Thyroid gland (tissue), 4 donors: ENCODE results near the gene ZCWPW1. TPM values are rescaled to one million over a fixed set of nuclear protein-coding genes. Genes with fewer than 3 reads are reported as not detected.

Experiments used
- DNase-seq, 2 donors: peaks; one replicate each; pipeline ENCODE4 v3.0.0-alpha.2; 2019
- H3K27ac ChIP-seq, 3 donors: fragments of 200-600 bp; sonication (generic); 1 replicate in 2 of 3; 2 replicates in 1 of 3; pipeline ENCODE4 v1.5.1; 2016 to 2019; ENCODE audit warnings: mild to moderate bottlenecking in 1 of 3, moderate library complexity in 1 of 3
- H3K27me3 ChIP-seq: fragments of 200-600 bp; sonication (generic); one replicate; pipeline ENCODE4 v1.5.1; 2019
- H3K36me3 ChIP-seq, 2 donors: fragments of 200-600 bp; sonication (generic); one replicate each; pipeline ENCODE4 v1.5.1; 2016 to 2019
- H3K4me1 ChIP-seq, 2 donors: fragments of 200-600 bp; sonication (generic); one replicate each; pipeline ENCODE4 v1.5.1; 2017 to 2019
- H3K4me3 ChIP-seq, 3 donors: fragments of 200-600 bp; sonication (generic); replicated peaks in 1 of 3; 1 replicate in 2 of 3; 2 replicates in 1 of 3; pipeline ENCODE4 v1.5.1; 2016; ENCODE audit warnings: mild to moderate bottlenecking in 1 of 3
- H3K9me3 ChIP-seq: fragments of 200-600 bp; sonication (generic); one replicate; pipeline ENCODE4 v1.5.1; 2017
- POLR2A ChIP-seq, 2 donors: fragments of 450-650 bp; IDR thresholded peaks; one replicate each; pipeline ENCODE4 v1.6.1; 2017; ENCODE audit warnings: antibody characterized with exemption in 2 of 2, mild to moderate bottlenecking in 2 of 2, moderate library complexity in 1 of 2
- WGBS, 2 donors: methylation state at CpG; one replicate each; pipeline ENCODE4 v1.1.5; 2017; 5-methylcytosine and 5-hydroxymethylcytosine counted together
- intact Hi-C: fragments of 100-400 bp; cut with DNase I; formaldehyde crosslinking; loops from one replicate; pipeline ENCODE4 v1.15.1; 2023
- total RNA-seq, 4 donors: library from RNA; depleted of rRNA; stranded (reverse); fragments of >200 nt; gene quantifications; one replicate each; pipeline ENCODE4 v1.2.3, GENCODE V29; 2016
- TF ChIP-seq, protein P1 (sequence below), 6 experiments: fragments of 200-600 bp in 3 of 6; fragments of 450-650 bp in 3 of 6; sonication (generic) in 3 of 6; IDR thresholded peaks; one replicate each; pipeline ENCODE4 v1.5.1; 2016 to 2019; ENCODE audit warnings: antibody characterized with exemption in 6 of 6, mild to moderate bottlenecking in 2 of 6, inconsistent platforms in 1 of 6, moderate library complexity in 1 of 6

Gene ZCWPW1
- total RNA-seq, 4 donors from 2014 or later, result 3.6 to 7.1 (median 4.3) TPM

DNA sequence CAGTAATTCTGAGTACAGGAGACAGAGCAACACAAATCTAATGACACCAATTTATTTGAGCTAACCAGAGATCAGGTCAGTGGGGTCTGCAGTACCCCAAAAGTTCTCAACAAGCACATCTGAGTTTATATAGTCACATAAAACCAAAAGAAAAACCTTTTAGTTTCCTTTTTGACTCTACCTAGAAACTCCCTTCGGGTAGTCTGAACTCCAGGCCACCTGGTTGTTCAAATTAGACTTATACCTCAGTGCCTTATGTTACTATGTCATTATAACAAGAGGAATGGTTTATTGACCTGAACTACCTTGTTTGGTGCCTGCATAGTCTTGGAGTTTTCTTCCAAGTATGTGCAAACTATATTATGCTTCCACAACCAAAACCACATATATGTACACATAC is 14.6 kb downstream of the ZCWPW1 start:
- TF ChIP-seq, protein P1, sequence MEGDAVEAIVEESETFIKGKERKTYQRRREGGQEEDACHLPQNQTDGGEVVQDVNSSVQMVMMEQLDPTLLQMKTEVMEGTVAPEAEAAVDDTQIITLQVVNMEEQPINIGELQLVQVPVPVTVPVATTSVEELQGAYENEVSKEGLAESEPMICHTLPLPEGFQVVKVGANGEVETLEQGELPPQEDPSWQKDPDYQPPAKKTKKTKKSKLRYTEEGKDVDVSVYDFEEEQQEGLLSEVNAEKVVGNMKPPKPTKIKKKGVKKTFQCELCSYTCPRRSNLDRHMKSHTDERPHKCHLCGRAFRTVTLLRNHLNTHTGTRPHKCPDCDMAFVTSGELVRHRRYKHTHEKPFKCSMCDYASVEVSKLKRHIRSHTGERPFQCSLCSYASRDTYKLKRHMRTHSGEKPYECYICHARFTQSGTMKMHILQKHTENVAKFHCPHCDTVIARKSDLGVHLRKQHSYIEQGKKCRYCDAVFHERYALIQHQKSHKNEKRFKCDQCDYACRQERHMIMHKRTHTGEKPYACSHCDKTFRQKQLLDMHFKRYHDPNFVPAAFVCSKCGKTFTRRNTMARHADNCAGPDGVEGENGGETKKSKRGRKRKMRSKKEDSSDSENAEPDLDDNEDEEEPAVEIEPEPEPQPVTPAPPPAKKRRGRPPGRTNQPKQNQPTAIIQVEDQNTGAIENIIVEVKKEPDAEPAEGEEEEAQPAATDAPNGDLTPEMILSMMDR (IDR thresholded peaks at IDR 0.05), result no peak
- no peak for TF ChIP-seq POLR2A (IDR thresholded peaks at IDR 0.05)
- Histone ChIP-seq H3K36me3 (no peaks in the 10 kb centered on the region), H3K9me3 (no peaks in the 10 kb centered on the region), H3K27ac (no peak overlapping the region), H3K4me3 (no peak overlapping the region), H3K27me3 (no peaks in the 10 kb centered on the region), H3K4me1 (no peaks in the 10 kb centered on the region)
- no peak for DNase-seq
- 100% methylated on average over 1 of the region's 1 CpG for WGBS, 2 donors
- intact Hi-C loops, result no loop called here

DNA sequence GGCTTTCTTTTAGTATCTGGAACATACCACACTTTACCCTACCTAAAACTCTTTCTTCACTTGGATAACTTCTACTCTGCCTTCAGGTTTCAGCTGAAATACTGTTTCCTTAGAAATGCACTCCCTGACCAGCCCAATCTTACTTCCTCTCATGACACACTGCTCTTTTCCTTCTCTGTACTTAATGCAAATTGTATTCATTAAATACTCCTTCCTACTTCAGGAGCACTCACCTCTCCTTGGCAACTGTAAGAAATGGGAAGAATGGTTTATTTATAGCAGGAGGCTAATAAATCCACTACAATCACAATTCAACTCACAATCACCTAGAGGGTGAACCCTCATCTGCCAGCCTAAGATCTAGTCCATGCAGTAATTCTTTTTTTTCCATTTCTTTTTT is 15.2 kb downstream of the ZCWPW1 start:
- Histone ChIP-seq H3K4me3 (no peak overlapping the region), H3K27ac (no peak overlapping the region), H3K27me3 (no peaks in the 10 kb centered on the region), H3K9me3 (no peaks in the 10 kb centered on the region), H3K36me3 (no peaks in the 10 kb centered on the region), H3K4me1 (no peaks in the 10 kb centered on the region)
- DNase-seq, result no peak
- intact Hi-C loops, result no loop called here
- no peak for TF ChIP-seq POLR2A (IDR thresholded peaks at IDR 0.05)
- TF ChIP-seq, protein P1 (IDR thresholded peaks at IDR 0.05), result no peak

DNA sequence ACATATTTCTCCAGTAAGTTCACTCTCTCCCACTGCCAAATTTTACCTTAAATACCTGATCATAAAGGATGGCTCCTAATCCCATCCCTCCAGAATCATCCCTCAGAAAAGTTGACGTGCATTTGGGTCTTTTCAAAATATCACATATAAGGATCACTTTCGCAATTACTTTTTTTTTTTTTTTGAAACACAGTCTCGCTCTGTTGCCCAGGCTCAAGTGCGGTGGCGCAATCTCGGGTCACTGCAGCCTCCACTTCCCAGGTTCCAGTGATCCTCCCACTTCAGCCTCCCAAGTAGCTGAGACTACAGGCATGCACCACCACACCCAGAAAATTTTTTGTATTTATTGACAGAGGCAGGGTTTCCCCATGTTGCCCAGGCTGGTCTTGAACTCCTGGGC is 17.4 kb downstream of the ZCWPW1 start:
- Histone ChIP-seq H3K4me3 (no peak overlapping the region), H3K36me3 (no peaks in the 10 kb centered on the region), H3K27me3 (no peaks in the 10 kb centered on the region), H3K4me1 (no peaks in the 10 kb centered on the region), H3K27ac (no peak overlapping the region), H3K9me3 (no peaks in the 10 kb centered on the region)
- DNase-seq, result no peak
- TF ChIP-seq, protein P1 (IDR thresholded peaks at IDR 0.05), result no peak
- no peak for TF ChIP-seq POLR2A (IDR thresholded peaks at IDR 0.05)
- WGBS, 2 donors, result 92 to 94% methylated on average over 6 of the region's 6 CpGs
- intact Hi-C loops, result no loop called here

DNA sequence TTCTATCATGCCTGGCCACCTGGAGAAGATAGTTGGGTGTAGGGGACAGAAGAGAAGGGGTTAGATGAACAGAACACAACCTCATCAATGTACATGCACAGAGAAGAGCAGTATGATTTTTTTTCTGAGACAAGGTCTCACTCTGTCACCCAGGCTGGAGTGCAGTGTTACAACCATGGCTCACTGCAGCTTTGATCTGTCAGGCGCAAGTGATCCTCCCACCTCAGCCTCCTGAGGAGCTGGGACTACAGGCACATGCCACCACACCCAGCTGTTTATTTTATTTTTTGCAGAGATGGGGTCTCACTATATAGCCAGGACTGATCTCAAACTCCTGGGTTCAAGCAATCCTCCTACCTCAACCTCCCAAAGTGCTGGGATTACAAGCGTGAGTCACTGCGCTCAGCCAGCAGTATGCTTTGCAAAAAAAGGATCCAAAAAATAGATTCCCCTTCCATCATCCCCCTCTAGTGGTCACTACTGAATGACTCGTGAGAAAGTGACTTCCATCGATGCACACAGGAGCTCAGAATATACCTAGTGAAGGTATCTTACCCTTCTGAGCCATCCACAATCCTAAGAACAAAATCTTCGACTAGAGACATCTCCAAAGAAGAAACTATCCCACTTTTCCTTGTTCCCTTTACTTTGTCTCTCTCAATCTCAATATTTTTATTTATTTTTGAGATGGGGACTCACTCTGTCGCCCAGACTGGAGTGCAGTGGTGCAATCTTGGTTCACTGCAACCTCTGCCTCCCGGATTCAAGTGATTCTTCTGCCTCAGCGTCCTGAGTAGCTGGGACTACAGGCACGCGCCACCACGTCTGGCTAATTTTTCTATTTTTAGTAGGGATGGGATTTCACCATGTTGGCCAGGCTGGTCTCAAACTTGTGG is 21.0 kb downstream of the ZCWPW1 start:
- Histone ChIP-seq H3K27me3 (no peaks in the 10 kb centered on the region), H3K36me3 (no peaks in the 10 kb centered on the region), H3K27ac (no peak overlapping the region), H3K4me1 (no peaks in the 10 kb centered on the region), H3K9me3 (no peaks in the 10 kb centered on the region), H3K4me3 (no peak overlapping the region)
- intact Hi-C loops, result no loop called here
- 59 to 63% methylated on average over 12 of the region's 12 CpGs for whole genome bisulfite sequencing, 2 donors
- no peak for TF ChIP-seq POLR2A (IDR thresholded peaks at IDR 0.05)
- TF ChIP-seq, protein P1 (IDR thresholded peaks at IDR 0.05), result peak in 4 of 6 experiments; percentile 27 to 53 (median 40)
- DNase-seq, result no peak

DNA sequence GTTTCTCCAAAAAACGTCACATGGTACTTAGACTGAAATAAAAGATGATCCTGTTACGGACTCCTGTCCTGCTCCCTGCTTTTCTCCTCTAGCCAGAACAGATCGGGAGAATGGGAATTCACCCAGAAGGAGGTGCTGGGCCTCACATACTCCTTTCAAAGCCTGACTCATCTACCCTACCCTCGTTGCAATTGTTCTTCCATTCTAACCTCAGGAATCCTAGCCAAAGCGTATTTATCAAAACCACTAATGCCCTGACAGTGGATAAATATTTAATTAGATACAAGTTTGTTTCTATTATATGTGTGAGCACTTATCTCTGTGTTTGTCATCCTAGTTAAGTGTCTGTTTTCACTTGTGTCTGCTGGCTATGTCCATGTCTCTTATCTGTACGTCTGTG is 21.7 kb downstream of the ZCWPW1 start:
- H3K4me3 ChIP-seq, result no peak overlapping the region
- no peak overlapping the region for H3K27ac ChIP-seq
- no peak for DNase-seq
- WGBS, 2 donors, result 64 to 67% methylated on average over 6 of the region's 6 CpGs
- no peaks in the 10 kb centered on the region for H3K27me3 ChIP-seq
- intact Hi-C loops, result no loop called here
- TF ChIP-seq POLR2A (IDR thresholded peaks at IDR 0.05), result no peak
- TF ChIP-seq, protein P1 (IDR thresholded peaks at IDR 0.05), result no peak
- no peaks in the 10 kb centered on the region for H3K36me3 ChIP-seq
- H3K9me3 ChIP-seq, result no peaks in the 10 kb centered on the region
- no peaks in the 10 kb centered on the region for H3K4me1 ChIP-seq
